ENCODE data around the gene TFPI2. TPM values are rescaled to one million over a fixed set of nuclear protein-coding genes. Genes with fewer than 3 reads are reported as not detected.

Gene TFPI2
- total RNA-seq, 1 donor from 2014 or later: 0.74 TPM

DNA sequence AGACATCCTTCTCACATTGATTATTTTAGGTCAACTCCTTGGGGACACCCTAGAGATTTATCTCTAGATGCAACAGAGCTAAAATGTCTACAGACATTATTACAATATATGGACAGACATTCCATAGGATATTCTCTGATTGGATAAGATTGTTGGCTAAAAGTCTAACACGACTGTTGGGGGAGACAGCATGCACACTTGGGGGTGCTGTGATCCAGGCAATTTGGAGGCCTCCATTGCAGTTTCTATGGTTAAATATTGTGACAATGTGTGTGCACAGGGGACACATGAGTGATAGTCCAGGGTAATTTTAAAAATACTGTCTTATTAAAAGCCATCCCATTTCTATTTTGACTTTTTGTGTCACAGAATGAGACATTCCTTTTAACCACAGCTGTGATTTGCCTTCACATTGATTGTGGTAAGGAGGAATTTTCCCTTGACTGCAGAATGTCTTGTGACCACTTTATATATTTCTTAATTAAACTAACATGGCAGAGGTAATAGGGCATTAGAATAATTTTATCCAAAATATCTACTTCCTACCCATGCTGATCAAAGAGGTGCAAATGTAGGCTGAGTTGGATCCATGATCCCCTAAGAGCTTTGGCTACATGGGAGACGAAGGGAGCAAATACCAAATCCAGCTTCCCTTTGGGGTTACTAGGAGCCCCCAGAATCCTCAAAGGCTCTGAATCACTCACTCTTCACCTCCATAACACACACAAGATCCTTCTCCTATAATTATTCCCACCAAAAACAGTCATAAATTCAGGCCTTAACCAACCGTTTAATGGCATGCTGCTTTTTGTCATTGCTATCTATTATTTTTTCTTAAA is 7.3 kb downstream of the TFPI2 start:
- Histone ChIP-seq H3K27ac (no peak overlapping the region), H3K4me1 (no peaks in the 10 kb centered on the region), H3K27me3 (no peaks in the 10 kb centered on the region), H3K36me3 (no peaks in the 10 kb centered on the region), H3K4me3 (no peak overlapping the region), H3K9me3 (no peaks in the 10 kb centered on the region)
- intact Hi-C loops (cut with DNase I): no loop called here
- no peak for DNase-seq (ENCODE audit: extremely low spot score in 2 of 2)
- no peak for TF ChIP-seq POLR2AphosphoS5 (IDR thresholded peaks at IDR 0.05; ENCODE audit: insufficient read depth in 1 of 2, low read depth in 1 of 2)
- TF ChIP-seq, protein P1, sequence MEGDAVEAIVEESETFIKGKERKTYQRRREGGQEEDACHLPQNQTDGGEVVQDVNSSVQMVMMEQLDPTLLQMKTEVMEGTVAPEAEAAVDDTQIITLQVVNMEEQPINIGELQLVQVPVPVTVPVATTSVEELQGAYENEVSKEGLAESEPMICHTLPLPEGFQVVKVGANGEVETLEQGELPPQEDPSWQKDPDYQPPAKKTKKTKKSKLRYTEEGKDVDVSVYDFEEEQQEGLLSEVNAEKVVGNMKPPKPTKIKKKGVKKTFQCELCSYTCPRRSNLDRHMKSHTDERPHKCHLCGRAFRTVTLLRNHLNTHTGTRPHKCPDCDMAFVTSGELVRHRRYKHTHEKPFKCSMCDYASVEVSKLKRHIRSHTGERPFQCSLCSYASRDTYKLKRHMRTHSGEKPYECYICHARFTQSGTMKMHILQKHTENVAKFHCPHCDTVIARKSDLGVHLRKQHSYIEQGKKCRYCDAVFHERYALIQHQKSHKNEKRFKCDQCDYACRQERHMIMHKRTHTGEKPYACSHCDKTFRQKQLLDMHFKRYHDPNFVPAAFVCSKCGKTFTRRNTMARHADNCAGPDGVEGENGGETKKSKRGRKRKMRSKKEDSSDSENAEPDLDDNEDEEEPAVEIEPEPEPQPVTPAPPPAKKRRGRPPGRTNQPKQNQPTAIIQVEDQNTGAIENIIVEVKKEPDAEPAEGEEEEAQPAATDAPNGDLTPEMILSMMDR (IDR thresholded peaks at IDR 0.05): no peak
- no peak for TF ChIP-seq POLR2A (IDR thresholded peaks at IDR 0.05)

DNA sequence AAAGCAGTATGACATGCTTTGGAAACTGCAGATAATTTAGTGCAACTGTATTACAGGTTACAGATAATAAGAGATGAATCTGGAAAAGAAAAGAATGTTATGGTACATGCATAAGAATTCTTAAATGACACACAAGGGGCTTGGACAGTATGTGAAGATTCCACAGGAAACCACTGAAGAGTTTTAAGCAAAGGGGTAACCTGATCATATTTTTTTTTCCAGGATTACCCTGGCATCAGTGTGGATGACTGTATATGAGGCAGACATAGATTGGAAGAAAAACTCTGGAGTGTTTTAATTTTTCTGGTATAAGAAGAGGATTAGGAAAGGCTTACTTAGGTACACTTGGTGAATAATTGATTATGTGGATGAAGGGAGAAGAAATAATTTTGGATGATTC is 8.1 kb downstream of the TFPI2 start:
- no peak for TF ChIP-seq POLR2AphosphoS5 (IDR thresholded peaks at IDR 0.05; ENCODE audit: insufficient read depth in 1 of 2, low read depth in 1 of 2)
- no peak for TF ChIP-seq POLR2A (IDR thresholded peaks at IDR 0.05)
- TF ChIP-seq, protein P1 (IDR thresholded peaks at IDR 0.05): no peak
- H3K27ac ChIP-seq: no peak overlapping the region
- no peak overlapping the region for H3K4me3 ChIP-seq
- H3K4me1 ChIP-seq: no peaks in the 10 kb centered on the region
- H3K9me3 ChIP-seq: no peaks in the 10 kb centered on the region
- H3K36me3 ChIP-seq: no peaks in the 10 kb centered on the region
- intact Hi-C loops (cut with DNase I): no loop called here
- no peaks in the 10 kb centered on the region for H3K27me3 ChIP-seq
- DNase-seq (ENCODE audit: extremely low spot score in 2 of 2): no peak

DNA sequence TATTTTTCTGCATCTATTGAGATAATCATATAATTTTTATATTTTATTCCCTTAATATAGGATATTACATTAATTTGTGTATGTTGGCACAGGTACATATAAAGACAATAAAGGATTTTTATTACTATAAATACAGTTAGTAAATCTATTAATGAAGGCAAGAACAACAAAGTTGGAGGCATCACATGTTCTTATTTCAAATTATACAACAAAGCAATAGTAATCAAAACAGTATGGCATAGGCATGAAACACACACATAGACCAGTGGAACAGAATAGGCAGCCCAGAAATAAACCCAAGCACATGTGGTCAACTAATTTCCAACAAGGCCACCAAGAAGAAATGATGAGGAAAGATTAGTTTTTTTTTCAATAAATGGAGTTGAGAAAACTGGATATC is 11.2 kb downstream of the TFPI2 start:
- DNase-seq (ENCODE audit: extremely low spot score in 2 of 2): no peak
- Histone ChIP-seq H3K4me1 (no peaks in the 10 kb centered on the region), H3K36me3 (no peaks in the 10 kb centered on the region), H3K9me3 (no peaks in the 10 kb centered on the region), H3K27ac (no peak overlapping the region), H3K27me3 (no peaks in the 10 kb centered on the region), H3K4me3 (no peak overlapping the region)
- TF ChIP-seq POLR2A (IDR thresholded peaks at IDR 0.05) (no peak), POLR2AphosphoS5 (IDR thresholded peaks at IDR 0.05; ENCODE audit: insufficient read depth in 1 of 2, low read depth in 1 of 2) (no peak)
- TF ChIP-seq, protein P1 (IDR thresholded peaks at IDR 0.05): no peak
- intact Hi-C loops (cut with DNase I): no loop called here

DNA sequence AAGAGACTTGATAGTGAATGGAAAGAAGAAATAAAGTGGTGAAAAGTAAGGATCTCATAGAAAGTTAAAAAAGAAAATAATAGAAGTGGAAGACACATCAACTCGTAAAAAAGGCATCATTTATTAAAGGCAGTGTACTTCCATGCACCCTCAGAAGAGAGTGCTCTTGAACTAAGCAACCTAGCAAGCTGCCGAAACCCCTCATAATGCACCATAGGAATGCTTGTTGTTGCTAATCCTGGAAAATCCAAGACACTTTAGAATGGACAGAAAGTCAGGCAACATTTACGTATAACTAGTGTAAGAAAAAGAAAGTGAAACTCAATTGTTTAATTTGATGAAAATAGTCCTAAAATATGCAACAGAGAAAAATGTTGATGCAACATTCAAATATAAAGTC is 12.8 kb downstream of the TFPI2 start:
- no peaks in the 10 kb centered on the region for H3K27me3 ChIP-seq
- H3K4me3 ChIP-seq: no peak overlapping the region
- TF ChIP-seq, protein P1 (IDR thresholded peaks at IDR 0.05): no peak
- no peak for TF ChIP-seq POLR2A (IDR thresholded peaks at IDR 0.05)
- no peak for TF ChIP-seq POLR2AphosphoS5 (IDR thresholded peaks at IDR 0.05; ENCODE audit: insufficient read depth in 1 of 2, low read depth in 1 of 2)
- intact Hi-C loops (cut with DNase I): no loop called here
- H3K4me1 ChIP-seq: no peaks in the 10 kb centered on the region
- no peaks in the 10 kb centered on the region for H3K9me3 ChIP-seq
- no peaks in the 10 kb centered on the region for H3K36me3 ChIP-seq
- H3K27ac ChIP-seq: no peak overlapping the region
- DNase-seq (ENCODE audit: extremely low spot score in 2 of 2): no peak

DNA sequence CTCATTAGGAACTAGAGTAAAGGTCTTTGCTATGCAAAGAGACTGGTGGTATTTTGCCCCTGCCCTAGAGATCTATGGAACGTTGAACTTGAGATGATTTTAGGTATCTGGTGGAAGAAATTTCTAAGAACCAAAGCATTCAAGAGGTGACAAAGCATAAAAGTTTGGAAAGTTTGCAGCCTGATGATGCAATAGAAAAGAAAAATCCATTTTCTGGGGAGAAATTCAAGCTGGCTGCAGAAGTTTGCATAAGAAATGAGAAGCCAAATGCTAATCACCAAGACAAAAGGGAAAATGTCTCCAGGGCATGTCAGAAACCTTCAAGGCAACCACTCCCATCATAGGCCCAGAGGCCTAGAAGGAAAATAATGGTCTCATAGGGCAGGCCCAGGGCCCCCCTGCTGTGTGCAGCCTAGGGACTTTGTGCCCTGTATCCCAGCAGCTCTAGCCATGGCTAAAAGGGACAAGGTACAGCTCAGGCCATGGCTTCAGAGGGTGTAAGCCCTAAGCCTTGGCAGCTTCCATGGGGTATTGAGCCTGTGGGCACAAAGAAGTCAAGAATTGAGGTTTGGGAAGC is 16.5 kb downstream of the TFPI2 start:
- intact Hi-C loops (cut with DNase I): no loop called here
- H3K4me1 ChIP-seq: no peaks in the 10 kb centered on the region
- H3K27me3 ChIP-seq: no peaks in the 10 kb centered on the region
- H3K9me3 ChIP-seq: no peaks in the 10 kb centered on the region
- no peaks in the 10 kb centered on the region for H3K36me3 ChIP-seq
- no peak for DNase-seq (ENCODE audit: extremely low spot score in 2 of 2)
- no peak overlapping the region for H3K4me3 ChIP-seq
- H3K27ac ChIP-seq: no peak overlapping the region
- TF ChIP-seq POLR2AphosphoS5 (IDR thresholded peaks at IDR 0.05; ENCODE audit: insufficient read depth in 1 of 2, low read depth in 1 of 2) (no peak), POLR2A (IDR thresholded peaks at IDR 0.05) (no peak)
- TF ChIP-seq, protein P1 (IDR thresholded peaks at IDR 0.05): no peak
